ENCODE results near the gene GADL1. TPM values are rescaled to one million over a fixed set of nuclear protein-coding genes. Genes with fewer than 3 reads are reported as not detected.

The GADL1 gene
- total RNA-seq, 1 donor from 2014 or later = not detected

DNA sequence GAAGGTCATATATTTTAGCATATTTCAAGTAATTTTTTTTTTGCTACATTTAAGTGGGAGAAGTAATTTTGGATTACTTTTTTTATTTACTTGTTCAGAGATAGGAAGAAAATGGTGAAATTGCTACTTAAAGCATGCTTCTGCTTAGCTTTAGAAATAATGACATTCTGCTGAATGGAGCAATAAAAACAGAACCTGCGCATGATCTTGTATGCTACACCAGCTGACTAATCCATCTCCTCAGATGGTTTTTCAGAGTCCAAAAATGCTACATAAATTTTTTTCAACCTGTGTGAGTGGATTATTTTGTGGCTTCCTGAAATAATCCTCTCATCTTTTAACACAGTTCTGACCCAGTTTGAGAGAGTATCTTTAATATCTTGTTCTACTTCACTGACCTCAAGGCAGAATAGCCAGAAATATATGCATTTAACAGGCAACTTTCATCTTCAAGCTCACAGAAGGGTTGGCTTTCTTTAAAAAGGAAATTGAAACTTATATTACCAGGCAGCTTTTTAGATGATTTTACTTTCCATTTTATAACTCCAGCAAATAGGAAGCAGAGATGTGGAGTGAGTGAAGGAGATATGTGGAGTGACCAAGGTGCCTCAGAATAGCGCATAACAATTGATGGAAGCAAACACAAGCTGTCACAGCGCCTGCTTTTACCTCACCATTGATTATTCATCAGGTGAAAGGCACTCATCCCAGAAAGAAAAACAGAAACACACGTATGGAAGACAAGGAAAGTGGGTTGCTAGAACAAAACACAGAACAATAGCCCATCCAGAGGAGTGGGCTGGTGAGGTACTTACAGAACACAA lies 151.5 kb downstream of the GADL1 start:
- ATAC-seq (no peak), DNase-seq (no peak)
- intact Hi-C loops (cut with micrococcal nuclease) = no loop called here

DNA sequence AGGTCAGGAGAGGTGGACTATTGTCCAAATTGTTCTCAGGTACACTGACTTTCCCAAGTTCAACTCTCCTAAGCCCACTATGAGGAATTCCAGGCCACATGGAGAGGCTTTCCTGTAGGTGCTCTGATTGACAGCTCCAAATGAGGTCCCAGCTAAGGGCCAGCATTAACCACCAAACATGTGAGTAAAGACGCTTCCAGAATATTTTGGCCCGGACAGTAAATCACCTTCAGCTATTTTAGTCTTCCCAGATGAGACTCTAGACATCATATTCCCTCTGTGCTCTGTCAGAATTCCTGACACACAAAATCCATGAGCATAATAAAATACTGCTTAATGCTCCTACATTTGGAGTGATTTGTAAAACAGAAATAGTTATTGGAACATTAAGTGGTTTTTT lies 152.6 kb downstream of the GADL1 start:
- DNase-seq (no peak), ATAC-seq (peak; percentile 30)
- intact Hi-C loops (cut with micrococcal nuclease) = no loop called here

DNA sequence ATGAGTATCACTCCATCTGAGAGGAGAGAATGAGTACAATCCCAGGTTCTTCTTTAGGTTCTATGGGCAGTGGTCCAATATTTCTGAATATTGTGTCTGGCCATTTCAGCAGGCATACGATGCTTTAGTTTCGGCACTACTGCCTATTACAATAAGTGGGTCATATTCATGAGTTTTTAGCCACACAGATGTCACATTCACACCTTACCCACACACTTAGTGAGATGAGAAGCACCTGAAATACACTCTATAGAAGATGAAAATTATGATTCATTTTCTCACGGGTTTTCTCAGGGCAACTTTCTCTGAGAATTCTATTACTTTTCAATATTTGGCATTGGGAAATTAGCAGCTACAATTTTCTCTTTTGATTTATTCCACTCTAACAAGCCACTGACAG lies 155.9 kb downstream of the GADL1 start:
- intact Hi-C loops (cut with micrococcal nuclease) = no loop called here
- ATAC-seq = no peak
- no peak for DNase-seq

DNA sequence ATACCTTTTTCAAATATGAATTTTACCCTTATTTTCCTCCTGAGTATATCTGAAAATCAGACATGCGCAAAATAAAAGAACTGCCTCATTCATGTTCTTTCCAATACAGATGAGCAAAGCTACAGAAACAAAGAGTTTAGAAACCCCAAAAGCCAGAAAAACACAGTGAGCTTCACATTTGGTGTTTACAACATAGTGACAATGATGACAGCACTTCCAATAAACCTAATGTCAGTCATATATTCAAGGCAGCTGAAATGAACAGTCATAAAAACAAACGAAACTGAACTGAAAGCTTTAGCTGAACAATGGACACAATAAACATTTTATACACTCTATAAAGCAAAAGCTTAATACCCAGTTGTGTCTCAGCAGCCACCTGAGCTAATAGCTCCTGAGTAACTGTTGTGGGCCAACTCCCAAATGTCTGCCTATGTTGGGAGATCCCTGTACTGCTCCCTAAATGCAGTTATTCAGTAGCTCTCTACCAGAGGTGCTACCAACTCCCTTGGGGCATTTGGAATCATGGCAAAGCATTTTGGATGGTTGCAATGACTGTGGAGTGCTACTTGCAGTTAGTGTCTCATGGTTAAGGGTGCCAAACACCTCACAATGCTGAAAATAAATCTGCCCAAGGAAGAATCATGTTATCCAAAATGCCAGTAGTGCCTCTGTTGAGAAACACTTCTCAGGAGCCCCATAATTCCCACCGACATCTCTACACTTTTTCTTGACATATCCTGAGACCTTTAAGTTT lies 156.5 kb downstream of the GADL1 start:
- DNase-seq = no peak
- intact Hi-C loops (cut with micrococcal nuclease) = no loop called here
- no peak for ATAC-seq

DNA sequence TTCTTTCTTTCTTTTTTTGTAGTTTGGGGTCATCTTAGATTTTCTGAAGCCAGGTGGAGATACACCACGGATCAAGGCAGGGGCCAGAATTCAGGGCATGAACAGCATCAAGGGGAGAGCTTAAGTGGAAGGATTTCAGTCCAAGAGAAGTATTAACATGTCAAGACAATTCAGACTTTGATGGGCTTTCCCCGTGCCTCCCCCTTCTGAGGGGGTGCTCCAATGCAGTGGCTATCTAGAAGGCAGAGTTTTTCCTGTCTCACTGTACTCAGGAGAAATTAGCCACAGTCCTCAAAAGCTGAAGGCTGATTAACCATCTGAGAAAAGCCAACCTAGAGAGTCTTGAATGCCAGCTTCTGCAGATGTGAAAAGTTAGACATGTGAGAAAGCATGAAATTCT lies 160.8 kb downstream of the GADL1 start:
- no peak for ATAC-seq
- intact Hi-C loops (cut with micrococcal nuclease) = no loop called here
- no peak for DNase-seq

DNA sequence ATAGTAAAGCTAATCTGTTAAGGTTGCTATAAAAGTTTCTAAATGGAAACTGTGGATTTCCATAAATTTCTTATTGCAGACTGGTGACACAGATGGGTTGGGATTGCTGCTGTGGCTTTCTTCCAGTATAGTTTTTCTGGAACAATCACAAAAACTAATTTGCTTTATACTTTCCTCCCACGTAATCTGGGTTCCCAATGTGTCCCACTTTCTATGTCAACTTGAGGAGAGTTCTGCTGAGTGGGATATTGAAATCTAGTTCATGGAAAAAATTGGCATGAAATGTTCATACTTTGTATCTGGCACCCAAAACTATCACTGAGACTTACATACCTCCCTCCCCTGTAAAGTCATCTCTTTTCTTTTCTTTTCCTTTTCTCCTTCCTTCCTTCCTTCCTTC lies 161.3 kb downstream of the GADL1 start:
- ATAC-seq (no peak), DNase-seq (no peak)
- intact Hi-C loops (cut with micrococcal nuclease) = no loop called here

DNA sequence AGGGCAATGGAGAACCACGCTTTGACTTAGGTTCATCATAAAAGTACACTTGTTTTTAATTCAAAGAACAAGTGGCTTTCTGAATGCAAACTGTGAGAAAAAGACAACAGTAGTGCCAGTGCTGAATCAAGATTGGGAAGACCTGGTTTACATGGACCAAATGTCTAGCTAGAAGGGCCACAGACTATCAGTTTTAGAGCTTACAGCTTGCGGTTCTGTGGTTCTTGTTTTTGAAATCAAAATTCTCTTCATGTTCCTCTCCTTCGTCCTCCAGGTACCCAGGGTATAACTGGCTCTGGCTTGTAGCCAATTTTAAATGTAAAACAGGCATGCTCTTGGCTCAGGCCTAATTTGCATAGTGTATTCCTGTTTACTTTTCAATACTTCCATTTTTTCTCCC lies 163.5 kb downstream of the GADL1 start:
- DNase-seq = no peak
- intact Hi-C loops (cut with micrococcal nuclease) = no loop called here
- ATAC-seq = no peak

DNA sequence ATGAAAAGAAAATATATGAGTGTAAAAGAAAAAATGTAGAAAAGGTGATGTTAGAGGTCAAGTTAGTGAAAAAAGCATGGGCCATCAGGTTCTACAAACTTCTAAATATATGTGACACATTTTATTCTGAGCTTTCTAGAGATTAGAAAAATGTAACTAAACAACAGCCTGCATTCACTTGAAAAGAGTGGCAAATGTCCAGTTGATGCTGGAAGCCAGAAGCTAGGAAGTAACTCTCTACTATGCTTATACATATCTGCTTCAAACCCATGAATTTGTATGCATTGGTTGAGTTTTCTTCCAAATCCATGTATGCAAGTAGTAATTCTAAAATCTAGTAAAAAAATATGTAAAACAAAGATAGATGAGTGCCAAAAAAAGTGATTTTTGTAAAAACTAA lies 164.5 kb downstream of the GADL1 start:
- ATAC-seq (no peak), DNase-seq (no peak)
- intact Hi-C loops (cut with micrococcal nuclease) = no loop called here

DNA sequence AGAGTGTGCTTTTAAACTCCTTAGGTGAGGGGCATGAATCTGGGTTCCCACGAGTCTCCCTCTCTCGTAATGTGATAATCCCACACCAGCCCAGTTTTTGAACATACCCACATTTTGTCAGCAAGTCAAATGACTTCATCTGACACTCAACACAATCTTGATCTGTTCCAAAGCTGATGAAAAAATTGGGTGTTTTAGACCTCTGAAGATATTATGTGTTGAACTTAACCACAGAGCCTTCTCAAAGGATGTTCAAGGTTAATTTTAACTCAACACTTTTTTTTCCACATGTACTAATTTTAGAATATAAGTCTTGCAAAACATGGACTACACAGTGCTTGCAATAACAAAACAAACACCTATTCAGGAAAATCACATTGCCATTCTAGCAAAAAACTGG lies 164.9 kb downstream of the GADL1 start:
- intact Hi-C loops (cut with micrococcal nuclease) = no loop called here
- ATAC-seq (peak; percentile 61), DNase-seq (no peak)

DNA sequence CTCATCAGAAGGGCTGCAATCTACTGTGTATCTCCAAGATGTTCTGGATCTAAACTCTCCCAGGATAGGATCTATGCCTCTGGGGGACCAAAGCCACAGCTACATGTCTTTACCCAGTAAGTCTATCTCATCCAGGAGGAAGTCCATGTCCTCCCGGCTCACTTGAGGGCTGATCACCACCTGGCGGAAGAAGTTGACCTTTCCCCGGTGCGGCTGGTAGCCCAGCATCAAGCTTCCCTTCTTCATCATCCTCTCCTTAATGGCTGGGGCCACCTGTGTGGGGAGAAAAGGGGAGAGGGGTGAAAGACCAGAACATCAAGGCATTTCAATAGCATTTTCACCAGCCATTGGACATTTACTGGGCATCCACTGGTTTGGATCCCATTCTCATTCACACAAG lies 166.3 kb downstream of the GADL1 start:
- ATAC-seq = no peak
- intact Hi-C loops (cut with micrococcal nuclease) = no loop called here
- DNase-seq = no peak

DNA sequence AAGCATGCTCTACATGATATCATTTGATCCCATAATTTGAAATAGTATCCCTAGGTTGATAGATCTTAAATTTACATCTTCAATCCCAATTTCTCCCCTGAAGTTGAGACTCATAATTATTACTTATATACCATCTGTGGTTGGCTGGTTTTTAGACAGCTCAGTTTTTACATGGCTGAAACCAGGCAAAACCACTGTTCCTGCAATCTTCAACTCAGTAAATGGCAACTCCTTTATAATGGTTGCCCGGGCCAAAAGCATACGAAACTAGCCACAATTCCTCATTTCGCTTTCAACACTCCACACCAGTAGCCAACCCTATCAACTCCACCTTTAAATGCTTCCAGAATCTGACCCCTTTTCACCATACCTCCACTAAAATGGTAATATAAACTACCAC lies 169.6 kb downstream of the GADL1 start:
- intact Hi-C loops (cut with micrococcal nuclease) = no loop called here
- no peak for DNase-seq
- ATAC-seq = no peak

DNA sequence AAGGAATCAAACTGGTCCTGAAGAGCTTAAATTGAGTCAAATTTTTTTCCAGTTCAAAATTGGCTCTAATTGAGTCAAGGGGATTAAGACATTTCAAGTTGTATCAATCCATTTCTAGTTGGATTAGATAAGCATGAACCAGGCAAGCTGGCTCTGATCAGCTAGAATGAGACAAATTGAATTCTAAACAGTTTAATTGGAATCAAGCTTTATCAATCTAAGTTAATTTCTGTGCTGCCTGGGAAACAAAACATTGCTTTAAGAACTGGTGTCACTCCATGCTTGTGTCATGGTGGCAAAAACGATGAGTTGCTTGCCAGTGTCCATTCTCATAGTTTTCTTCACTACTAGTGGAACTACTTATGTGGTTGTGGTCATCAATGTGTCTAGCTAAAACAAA lies 171.2 kb downstream of the GADL1 start:
- intact Hi-C loops (cut with micrococcal nuclease) = no loop called here
- DNase-seq = no peak
- ATAC-seq = no peak

DNA sequence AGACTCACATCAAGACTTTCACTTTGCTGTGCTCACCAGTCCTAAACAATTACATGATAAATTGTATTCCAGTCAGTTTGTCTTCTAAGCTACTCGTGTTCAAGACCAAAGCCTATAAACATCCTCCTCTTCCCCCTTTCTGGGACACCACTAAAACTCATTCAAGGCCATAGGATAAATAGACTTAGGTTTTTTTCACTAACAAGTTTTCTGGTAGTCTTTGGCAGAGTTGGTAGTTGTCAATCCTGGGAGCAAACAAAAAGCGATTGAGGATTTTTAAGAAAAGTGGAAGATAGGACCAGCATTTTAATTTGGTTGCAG lies 173.2 kb downstream of the GADL1 start:
- no peak for DNase-seq
- no peak for ATAC-seq
- intact Hi-C loops (cut with micrococcal nuclease) = no loop called here

DNA sequence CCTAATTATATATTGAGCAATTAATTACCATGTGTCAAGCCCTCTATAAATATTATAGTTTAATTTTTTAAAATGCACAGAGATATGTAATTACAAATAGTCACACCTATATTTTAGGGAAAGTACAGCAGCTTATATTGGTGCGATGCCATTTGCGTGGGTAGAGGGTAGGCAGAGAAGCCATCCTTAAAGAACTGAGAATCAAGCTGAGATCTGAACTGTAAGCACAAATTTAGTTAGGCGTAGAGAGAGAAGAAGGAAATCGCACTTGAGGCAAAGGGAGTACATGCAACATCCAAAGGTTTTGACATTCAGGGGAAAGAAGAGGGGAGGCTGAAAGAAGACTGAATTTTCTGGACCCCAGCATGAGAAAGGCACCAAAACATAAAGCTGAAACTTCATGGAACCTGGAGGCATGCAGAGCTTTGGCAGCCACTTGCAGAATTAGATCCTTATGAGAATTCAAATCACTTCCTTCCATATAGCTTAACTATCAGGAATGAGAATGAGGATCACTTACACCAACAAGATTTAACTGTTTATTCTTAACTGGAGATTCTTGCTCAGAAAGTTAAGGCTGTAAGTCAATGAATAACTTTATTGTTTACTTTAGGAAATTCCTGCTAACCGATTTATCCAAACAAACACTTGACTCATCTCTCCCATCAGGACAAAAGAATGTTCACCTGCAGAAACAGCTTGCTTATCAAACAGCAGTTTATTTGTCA lies 173.7 kb downstream of the GADL1 start:
- intact Hi-C loops (cut with micrococcal nuclease) = no loop called here
- no peak for DNase-seq
- no peak for ATAC-seq

DNA sequence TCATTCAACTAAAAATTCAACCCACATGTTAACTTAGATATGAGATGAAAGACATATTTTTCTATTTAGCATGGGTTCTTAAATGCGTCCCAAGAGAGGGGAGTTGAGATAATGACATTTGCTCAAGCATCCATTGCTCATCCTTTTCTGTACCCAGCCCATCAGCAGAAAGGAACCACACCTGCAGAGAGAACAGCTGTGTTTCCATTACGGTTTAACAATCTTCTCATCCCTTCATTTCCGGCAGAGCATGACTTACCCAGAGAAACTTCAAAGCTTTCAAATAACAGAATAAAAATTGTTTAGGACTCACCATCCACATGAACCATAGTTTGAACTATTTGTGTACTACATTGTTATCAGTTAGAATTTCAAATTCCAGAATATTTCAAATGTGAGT lies 174.9 kb downstream of the GADL1 start:
- DNase-seq (no peak), ATAC-seq (no peak)
- intact Hi-C loops (cut with micrococcal nuclease) = no loop called here

DNA sequence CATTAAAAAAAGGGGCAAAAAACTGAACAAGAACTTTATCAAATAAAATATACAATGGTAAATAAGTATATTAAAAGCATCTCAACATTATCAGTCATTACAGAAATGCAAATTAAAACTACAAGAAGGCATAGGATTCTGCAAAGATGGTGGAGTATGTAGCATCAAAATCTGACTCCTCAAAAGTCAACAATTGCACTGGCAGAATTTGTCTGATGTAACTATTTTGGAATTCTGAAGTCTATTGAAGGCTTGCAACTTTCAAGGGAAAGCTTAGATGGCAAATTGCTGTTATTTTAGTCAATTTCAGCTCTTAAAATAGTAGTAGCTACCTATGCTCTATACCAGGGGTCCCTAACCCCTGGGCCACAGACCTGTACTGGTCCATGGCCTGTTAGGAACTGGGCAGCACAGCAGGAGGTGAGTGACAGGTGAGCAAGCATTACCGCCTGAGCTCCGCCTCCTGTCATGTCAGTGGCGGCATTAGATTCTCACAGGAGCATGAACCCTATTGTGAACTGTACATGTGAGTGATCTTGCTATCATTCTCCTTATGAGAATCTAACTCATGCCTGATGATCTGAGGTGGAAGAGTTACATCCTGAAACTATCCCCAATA lies 180.5 kb downstream of the GADL1 start:
- DNase-seq (no peak), ATAC-seq (no peak)
- intact Hi-C loops (cut with micrococcal nuclease) = no loop called here

DNA sequence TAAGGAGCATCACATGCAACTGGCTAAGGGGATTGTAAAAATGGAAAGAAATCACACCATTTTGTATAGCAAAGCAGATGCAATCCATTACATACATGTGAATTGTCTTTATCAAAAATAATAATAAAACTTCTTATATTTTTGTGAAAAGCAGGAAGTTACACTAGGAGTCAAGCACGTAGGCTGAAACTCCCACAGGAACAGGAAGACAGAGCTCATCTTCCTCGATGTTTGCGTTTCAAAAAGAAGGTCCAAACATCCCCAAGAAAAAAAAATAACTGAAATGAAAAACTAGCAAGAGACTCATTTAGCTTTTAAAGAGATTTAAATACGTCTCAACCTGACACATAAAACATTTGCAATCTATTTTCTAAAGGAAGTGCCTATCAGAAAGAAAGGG lies 181.5 kb downstream of the GADL1 start:
- DNase-seq = no peak
- no peak for ATAC-seq
- intact Hi-C loops (cut with micrococcal nuclease) = no loop called here

DNA sequence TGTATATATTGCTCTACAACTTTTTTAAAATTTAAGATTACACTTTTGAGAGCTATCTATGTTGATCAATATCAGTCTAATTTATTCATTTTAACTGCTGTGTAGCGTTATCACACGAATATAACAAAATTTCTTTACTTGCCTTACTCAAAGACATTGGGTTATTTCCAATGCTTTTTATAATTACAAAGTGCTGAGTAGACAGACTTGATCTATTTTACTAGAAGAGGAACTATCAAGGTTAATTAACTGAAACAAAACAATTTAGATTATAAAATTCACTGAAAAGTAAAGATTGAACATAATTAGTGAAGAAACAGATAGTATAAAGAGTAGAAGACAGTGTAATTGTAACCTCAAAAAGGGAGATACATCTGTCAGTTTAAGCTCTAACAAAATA lies 182.6 kb downstream of the GADL1 start:
- no peak for ATAC-seq
- no peak for DNase-seq
- intact Hi-C loops (cut with micrococcal nuclease) = no loop called here

DNA sequence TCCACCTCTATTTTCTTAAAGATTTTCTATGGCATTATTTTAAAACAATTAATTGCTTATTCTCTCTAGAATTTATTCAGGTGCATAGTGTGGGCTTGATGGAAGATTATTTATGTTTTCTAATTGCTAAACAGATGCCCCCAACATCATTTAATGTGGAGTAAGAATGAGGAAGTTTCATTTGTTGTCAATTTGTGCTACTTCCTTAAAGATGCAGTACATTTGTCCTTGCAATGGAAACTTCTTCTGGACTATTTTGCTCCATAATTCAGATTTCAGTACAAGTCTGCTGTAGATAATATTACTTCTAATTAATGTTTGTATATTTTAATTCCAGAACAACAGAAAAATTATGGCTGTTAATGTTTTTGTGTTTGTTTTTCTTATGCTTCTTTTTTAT lies 183.3 kb downstream of the GADL1 start:
- intact Hi-C loops (cut with micrococcal nuclease) = no loop called here
- DNase-seq (no peak), ATAC-seq (no peak)

DNA sequence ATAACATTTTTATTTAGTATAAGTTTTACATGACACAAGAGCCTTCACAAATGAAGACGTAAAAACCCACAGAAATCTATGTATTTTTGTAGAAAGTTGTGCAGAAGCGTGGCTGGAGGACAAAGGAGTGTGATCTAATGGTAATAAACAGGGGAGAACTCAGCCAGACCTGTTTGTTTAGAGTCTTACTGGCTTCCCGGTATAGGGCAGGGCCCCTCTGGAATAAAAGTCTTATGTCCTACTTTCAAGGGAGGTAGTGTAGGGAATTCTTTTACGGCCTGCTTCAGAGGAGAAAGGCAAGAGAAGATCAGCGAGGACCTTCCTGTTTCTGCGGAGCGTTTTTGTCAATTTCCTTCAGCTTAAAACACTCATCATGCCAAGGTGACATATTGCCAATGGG lies 184.4 kb downstream of the GADL1 start:
- DNase-seq (no peak), ATAC-seq (no peak)
- intact Hi-C loops (cut with micrococcal nuclease) = no loop called here
